Measurements from ENCODE around the gene DEDD2.
A peak's percentile ranks its signal among the peaks of the same experiment; 100 is the strongest.

DEDD2 gene

DNA sequence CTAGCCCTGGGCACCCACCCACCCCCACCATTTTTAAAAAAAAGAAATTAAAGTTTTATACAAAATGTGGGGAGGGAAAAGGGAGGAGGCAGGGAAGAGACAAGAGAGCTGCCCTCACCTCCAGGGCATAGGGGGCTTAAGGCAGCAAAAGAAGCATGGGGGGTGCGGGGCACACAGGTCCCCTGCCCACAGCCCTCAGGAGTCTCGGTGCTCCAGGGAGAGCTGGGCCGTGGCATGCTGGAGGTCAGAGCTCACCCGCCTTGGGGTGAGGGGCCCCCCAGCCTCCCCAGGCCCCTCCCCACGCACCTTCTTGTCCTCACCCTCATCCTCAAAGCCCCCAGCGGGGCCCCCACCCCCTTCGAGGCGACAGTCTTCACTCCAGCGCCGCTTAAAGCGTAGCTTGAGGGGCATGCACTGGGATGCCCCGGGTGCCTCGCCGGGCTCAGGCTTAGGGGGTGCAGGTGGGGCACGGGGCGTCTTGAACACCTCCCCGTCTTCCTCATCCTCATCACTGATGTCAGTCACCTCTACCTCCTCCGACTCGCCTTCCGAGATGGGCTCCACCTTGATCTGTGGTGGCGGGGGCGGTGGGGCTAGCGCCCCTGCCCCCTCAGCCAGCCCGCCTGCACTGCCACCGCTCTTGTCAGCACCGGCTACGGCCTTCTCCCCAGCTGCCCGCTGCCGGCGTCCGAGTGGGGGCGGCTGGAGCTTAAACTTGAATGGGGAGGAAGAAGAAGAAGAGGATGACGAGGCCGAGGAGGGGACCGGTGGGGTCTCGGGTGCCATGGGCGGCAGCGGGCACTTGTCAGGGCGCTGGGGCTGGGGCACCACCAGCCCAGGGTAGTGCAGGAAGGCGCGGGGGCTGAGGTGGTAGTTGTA lies 31.0 kb upstream of the DEDD2 start:
- DNase-seq: no peak

- DNase-seq: no peak
Observed at GRCh38 chr19:42247640-42248199, 30.2 kb upstream of the DEDD2 start.

DNA sequence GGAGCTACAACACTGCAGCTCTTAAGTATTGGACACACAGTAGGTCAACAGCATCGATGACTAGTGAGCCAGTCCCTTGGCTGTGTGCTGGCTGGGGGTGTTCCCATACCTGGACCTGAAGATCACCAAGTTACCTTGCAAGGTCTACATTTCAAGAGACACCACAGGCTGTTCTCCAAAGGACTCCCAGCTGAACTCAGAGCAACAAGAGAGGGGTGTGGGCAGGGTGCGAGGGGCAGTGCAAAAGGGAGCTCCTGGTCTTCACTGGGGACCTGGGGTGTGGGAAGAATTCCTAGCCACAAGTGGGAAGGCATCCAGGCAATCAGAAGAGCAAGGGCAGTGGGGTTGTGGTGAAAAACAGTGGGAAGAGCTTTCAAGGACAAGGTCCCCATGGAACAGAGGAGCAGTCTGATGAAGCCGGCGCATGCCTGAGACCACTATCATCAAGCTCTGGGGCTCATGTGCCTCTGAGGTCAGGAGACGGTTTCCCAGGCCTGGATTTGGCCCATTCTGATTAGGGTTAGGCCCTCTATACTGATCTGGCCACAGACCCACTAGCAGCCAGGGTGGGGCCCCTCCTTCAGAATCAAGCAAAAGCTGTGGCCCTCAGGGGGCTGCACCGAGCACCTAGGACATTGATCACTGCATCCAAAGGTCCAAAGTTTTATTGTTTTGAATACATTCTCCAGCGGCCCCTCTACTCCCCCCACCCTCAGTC lies 29.6 kb upstream of the DEDD2 start:
- DNase-seq: no peak

GRCh38 chr19:42246143-42246921 lies 28.9 kb upstream of the DEDD2 start:
- DNase-seq: peak; percentile 38

DNA sequence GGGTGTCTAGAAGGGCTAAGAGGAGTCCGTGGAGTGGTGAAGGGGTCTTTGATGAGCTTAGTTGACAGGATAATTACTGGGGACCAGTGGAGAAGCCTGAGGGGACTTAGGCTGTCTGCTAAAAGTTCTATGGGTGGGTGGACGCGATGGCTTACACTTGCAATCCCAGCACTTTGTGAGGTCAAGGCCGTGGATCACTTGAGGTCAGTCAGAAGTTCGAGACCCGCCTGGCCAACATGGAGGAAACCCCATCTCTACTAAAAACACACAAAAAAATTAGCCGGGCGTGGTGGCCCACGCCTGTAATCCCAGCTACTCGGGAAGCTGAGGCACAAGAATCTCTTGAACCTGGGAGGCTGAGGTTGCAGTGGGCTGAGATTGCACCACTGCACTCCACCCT lies 27.8 kb upstream of the DEDD2 start:
- no peak for DNase-seq

DNA sequence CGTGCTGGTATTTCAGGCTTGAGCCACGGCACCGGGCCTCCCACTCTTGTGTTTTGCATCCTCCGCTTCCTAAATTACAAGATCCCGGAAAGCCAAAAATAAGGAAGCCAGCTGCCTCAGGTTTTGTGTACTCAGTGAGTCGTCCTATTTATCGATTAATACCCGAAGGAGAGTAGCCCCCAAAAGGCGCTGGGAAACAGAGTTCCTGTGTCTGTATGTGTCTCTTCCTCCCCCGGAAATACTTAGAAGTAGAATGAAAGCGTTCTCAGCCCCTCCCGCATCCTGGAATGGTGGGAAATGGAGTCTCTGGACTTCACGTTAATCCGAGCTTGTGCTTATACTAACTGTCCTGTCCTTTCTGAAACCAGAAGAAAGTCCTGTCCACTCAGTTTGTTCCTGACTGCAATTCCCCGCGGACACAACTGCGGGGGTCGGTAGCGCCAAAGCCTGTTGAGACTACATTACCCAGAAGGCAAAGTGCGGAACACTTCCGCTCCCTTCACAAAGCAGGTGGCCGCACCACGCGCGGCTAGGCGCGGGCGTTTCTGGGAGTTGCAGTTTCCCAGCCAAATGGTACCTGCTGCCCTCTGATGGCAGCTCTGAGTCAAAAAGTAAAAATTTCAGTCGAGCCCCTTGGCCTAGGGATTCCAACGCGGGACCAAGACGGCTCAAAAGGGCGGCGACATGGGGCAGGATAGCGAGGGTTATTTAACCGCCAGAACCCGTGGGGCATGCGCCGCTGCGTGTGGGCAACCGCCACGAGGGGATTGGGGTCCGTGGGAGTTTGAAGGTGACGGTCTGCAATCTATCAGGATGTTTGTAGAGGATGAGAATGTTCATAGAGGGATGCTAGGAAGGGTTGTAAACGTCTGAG lies 27.1 kb upstream of the DEDD2 start:
- peak; percentile 82 for DNase-seq

DNA sequence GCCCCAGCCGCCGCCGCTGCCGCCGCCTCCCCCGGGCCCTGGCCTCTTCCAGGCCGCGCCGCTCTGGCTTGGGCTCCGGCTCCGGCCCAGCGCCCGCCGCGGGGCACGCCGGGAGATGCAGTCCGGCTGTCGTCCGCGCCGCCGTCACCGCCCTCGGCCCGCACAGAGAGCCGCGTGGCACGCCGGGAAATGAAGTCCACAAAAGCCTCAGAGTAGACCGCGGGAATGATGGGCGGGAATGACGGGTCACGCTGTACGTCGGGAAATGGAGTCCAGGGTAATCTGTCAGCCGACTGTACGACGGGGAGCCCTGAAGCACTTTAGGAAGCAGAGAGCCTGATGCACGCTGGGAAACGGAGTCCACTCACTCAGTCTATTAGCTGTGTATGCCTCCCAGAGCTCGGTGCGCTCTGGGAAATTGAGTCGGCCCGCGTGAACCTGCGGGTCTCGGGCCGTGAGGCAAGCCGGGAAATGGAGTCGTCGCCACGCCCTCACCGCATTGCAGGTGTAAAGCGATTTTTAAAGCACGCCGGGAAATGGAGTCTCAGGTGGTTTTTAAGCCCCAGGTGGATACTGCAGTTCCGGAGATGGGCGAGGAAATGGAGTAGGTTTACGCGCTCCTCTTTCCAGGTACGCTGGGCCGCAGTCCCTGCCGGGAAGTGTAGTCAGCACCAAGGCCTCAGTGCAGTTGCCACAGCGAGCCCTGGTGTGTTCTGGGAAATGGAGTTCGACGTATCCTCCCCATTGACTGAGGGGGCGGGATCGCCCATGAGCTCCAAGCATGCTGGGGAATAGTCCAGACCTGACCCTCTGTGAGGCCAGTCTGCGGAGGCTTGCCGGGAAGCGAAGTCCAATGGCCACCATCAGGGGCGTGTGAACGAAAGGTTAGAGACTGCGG lies 25.3 kb upstream of the DEDD2 start, which contains the start of gene GSK3A:
Gene GSK3A (minus strand): TSS at position 91 of the 898 bp plus-strand sequence. CDS start 137 bp downstream, outside the sequence.
- peak; percentile 98 for DNase-seq

GRCh38 chr19:42242069-42242511 lies 24.6 kb upstream of the DEDD2 start:
- no peak for DNase-seq

- DNase-seq: no peak
Observed at GRCh38 chr19:42241279-42241678, 23.8 kb upstream of the DEDD2 start.

GRCh38 chr19:42239544-42240220 lies 22.2 kb upstream of the DEDD2 start:
- DNase-seq: no peak

DNA sequence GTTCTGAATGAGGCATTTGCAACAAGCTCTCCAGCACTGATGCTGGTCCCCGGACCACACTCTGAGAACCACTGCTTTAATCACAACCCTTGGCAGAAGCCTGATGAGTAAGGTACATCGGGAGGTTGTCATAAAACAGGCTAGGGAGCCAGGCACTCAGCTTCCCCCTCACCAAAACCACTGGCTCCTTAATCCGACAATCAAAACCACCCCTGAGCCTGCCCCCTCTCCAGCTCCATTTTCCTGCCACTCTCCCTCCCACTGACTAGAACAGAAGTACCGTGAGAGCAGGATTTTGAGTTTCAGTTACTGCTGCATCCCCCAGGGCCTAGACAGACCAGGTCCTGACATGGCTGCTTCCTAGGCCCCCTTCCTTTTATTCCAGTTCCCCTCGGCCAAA lies 17.7 kb upstream of the DEDD2 start:
- DNase-seq: no peak

DNA sequence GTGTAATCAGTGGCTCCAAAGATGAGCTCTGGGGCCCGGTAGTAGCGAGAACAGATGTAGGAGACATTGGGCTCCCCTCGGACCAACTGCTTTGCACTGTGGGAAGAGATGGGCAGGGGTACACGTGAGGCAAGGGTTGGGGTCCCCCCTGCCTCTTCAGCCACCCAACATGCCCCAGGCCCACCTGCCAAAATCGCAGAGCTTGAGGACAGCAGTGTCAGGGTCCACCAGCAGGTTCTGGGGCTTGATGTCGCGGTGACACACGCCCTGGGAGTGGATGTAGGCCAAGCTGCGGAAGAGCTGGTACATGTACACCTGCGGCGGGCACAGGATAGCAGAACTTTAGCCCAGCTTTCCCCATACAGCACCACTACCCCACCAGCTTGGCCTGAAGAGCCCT lies 16.9 kb upstream of the DEDD2 start:
- no peak for DNase-seq

DNA sequence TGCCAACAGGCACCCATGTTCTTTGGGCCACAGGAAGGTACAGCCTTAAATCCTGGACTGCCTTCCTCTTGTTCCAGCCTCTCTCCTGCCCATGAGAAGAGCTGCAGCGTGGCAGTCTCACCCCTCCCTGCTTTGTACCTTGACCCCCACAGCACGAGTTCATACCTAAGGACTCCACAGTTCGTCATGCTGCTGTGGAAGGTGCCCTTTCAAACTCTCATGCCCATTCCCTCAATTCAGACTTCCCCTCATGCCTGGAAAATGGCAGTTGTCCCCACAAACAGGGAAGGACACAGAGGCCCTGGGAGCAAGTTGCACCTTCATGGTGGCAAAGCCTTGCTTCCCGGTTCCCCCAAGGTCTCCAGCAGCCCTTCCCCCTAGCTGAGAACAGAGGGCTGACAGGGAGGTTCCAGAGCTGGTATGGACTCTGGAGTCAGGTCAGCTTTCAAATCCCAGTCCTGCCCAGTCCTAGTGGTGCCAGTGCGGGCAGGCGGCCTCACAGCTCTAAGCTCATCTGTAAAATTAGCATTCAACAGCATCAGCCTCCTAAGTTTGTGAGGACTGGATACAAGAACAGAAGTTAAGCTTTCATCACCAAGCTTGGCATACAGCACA lies 16.3 kb upstream of the DEDD2 start:
- no peak for DNase-seq

- DNase-seq: no peak
Observed at GRCh38 chr19:42233106-42233505, 15.6 kb upstream of the DEDD2 start.

- no peak for DNase-seq
Observed at GRCh38 chr19:42232435-42232834, 15.0 kb upstream of the DEDD2 start.

DNA sequence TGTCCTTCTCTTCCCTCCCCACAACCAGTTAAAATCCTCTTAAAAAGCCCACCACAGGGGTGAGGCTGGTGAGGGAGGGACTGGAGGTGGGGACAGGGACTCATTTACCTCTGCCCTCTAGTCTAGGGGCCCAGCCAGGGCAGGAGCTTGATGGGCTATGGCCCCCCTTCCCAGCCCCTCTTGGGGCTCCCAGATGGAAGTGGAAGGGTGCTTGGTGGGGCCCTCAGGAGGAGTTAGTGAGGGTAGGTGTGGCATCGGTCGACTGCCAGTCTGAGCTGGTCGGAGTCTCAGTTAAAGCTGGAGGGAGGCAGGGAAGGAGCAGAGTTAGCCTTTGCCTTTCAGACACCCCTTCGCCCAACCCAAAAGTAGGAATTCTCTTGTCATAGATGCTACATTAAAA lies 13.1 kb upstream of the DEDD2 start:
- no peak for DNase-seq

GRCh38 chr19:42229855-42230351 lies 12.4 kb upstream of the DEDD2 start:
- no peak for DNase-seq

DNA sequence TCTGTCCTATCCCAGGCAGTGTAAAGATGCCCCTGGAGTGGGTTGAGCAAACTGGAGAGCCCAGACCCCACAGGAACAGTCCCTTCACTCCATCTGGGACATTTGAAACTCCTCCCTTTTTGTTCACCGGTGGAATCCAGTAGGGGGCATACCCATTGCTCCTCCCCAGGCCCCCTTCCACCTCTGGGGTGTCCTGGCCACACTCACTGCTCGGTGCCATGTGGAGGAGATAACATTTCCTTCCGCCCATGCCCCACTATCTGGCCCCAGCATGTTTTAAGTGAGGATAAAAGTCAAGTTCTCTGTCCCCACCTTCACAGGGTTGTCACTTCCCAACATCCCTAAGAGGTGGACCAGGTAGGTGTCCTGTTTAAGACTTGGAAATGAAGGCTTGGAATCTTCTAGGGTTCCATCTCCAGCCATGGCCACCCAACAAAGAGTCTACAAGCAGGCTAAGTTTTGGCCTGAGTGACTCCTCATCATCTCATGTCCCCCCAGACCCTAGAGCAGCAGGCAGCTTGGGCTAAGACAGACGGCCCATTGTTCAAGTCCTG lies 11.9 kb upstream of the DEDD2 start:
- no peak for DNase-seq

DNA sequence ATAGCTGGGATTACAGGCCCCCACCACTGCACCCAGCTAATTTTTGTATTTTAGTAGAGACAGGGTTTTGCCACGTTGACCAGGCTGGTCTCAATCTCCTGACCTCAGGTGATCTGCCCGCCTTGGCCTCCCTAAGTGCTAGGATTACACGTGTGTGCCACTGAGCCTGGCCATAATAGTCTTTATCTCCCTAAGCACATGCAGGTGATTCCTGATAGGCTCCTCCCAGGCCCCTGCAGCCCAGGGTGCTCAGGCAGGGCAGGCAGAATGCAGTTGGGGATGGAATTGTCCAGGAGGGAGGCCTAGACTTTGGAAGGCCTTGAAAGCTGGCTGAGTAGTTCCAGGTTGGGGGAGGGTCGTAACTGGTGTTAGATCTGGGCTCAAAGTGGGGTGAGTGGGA lies 11.2 kb upstream of the DEDD2 start:
- no peak for DNase-seq

All from NCI-H2107 (cell line).